Retina (tissue), 1 donor: Measurements from ENCODE around the gene ELF4.

Experiments used
- DNase-seq: peaks from one replicate; pipeline ENCODE4 v3.0.0-alpha.2; 2016

ELF4 gene

GRCh38 chrX:130083656-130084382 is 26.5 kb downstream of the ELF4 start:
- no peak for DNase-seq

DNA sequence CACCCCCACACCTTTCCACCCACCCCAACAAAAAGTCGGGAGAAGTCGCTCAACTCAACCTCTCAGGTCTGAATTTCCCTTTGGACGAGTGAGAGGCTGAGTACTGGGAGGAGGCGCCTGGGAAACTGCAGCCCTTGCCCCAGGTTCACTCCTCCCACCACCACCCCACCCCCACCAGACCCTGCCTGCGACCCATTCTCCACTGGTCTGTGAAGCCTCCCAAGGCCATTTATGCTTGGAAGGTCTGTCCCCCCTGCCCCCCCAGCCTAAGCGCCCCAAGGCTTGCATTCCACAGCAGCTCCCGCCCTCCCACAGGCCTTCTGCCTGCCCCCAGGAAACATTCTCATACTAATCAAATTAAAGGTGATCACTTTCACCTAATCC is 27.2 kb downstream of the ELF4 start:
- no peak for DNase-seq

DNA sequence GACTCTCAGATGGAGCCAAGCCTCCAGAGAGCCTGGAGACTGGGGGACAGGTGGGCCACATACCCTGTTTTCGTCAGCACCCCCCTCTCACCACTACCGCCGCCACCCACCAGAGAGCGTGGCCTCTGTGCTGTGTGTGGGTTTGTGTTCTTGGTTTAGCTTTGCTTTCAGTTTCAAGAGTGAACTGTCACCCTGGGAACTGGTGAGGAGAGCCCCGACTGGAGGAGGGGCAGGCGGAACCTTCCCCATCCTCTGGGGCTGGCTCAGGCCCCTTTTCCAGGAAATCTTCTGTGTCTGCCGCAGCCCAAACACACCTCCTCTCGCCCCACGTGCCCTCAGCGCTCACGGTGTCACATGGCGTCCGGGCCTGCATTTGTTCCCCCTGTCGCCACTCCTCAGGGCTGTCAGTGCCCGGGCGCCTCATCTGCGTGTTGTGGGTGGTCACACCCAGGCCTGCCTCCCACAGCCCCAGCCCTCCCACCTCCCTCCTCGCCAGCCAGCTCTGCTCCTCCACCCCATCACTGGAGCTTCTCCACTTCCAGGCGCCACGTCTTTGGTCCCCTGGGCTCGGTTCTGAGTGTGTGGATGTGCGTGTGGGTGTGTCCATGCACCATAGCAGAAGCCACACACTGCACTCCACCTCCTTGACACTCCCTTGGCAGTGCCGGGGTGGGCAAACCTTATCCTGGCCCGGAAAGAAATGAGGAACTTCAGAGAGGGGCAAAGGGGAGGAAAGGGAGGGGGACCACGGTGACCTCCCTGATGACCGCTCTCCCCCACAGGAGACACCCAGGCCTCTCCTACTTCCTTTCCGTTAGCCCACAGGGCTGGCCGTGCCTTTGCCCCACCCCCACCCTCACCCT is 27.8 kb downstream of the ELF4 start:
- no peak for DNase-seq

DNA sequence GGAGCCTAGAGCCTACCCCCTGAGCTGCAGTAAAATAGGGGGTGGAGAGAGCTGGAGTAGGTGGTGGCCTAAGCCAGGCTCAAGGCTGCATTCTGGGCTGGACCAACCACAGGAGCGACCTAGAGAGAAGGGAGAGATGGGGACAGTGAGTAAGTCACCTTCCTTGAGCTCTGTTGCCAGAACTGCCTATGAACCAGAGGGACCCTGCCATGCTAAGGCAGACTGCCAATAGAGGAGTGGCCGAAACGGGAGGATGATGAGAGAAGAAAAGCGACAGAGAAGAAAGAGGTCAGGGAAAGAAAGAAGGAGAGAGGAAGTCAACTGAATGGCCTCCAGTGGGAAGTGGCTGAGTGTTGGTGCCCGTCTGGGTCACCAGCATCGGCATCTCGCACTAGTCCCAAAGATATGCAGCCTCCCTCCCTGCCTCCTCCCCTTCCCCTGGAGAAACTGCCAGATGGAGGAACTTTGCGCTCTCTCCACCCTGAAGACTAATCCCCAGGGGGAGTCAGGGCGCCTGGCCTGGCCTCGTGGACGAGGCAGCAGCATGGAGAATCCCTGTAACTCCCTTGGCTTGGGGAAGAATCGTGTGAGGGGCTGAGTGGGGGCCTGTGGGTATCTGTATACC is 28.8 kb downstream of the ELF4 start:
- no peak for DNase-seq

DNA sequence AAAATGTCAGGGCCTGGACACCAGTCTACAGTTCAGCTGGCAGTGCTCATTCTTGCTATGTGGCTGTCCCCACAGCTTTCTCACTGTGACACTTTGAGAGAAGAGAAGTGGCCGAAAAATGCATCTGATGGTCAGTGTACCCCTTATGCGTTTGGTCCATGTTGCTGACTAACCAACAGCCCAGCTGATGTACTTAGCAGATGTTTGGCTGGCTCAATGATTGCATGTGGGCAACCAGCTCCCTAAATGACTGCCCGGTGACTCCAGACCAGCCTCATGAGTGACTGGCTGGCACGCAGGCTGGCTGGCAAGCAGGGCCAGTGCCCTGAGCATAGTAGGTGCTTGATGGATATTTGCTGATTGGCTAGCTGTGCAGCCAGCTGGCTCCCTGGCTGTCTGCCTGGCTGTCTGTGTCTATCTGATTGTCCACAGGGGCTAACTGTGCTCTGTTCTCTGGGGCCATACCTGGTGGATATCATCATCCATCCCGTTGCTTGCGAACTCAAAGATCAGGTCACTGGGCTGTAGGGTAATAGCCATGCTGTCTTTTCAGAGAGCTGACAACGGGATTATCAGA is 29.4 kb downstream of the ELF4 start:
- DNase-seq, result no peak

DNA sequence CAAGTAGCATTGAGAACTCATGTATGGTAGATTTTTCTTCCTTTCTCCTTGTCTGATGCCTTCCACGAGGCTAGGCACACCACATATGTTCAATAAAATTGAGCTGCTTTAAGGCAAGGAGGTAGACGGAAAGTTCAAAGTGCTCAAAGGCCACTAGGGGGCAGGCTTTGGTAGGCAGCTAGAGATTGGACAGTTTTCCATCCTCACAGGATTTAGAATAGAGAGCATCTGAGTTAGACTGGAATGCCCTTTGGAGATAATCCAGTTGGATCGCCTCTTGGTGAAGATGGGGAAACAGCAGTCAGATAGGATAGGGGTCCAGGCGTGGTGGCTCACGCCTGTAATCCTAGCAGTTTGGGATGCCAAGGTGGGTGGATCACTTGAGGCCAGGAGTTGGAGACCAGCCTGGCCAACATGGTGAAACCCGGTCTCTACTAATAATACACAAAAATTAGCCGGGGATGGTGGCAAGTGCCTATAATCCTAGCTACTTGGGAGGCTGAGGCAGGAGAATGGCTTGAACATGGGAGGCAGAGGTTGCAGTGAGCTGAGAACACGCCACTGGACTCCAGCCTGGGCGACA is 30.4 kb downstream of the ELF4 start:
- DNase-seq, result peak; percentile 53

DNA sequence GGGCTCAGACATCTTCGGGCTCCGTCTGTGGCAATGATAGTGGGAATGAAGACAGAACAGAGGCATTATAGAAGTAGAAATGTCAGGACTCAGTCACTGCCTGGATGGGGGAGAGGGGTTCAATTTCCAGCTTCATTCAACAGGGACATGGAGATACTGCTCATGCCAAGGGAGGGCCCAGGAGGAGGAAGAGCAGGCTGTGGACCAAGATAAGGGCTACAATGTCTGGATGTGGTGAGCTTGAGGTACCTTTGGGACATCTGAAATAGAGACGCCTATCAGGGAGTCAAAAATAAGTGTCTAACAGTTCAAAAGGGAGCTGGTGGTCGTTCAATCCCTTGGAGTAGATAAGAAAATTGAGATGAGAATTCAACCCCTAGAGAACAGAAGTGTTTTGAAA is 34.5 kb downstream of the ELF4 start:
- DNase-seq, result no peak

DNA sequence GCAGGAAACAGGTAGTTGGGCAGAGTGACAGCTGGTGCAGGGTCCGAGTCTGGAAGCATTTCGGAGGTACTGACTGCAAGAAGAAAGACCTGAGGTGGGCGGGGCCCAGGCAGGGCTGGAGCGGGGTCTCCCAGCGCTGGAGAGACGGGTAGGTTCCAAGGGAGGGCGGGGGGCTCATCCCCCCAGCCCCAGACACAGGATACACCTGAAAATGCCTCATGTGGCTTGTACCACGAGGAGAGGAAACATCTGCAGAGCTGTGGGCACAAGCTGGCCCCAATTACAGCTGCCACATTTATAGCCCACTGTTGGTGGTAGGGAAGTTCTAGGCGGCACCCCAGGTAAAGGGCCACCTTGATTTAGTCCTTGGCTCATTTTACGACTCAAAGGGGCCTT is 38.0 kb downstream of the ELF4 start:
- DNase-seq, result no peak

DNA sequence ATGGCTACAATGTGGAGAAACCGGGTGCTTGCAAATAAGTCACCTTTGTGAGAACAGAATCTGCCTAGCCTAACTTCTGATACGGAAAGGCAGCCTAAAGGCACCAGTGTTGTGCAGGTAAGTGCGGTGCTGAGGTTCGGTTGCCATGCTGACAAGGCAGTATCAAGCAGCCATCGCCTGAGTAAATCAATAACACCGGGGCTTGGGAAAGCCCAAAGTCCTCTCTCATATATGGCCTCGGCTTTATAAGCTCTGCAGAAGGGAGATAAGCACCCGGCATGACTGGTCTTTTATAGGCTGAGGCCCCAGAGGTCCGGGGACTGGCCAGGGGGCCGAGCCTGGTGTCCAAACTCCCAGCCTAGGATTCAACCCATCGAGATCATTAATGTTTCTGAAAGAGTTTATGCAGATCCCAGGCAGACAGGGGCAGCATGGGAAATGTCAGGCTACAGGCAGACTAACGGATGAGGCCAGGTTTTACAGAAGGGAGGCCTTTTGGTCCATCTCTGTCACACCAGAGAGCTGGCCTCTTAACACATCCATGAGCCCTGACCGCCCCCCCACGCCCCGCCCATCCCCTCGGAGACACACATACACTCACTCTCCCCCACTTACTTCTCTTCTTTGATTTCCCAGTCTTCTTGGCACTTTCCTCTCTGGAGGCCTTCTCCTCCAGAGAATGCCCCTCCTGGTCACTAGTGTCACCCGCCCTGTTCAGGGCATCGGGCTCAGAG is 38.5 kb downstream of the ELF4 start:
- no peak for DNase-seq

GRCh38 chrX:130066975-130067615 is 43.2 kb downstream of the ELF4 start:
- DNase-seq, result no peak

DNA sequence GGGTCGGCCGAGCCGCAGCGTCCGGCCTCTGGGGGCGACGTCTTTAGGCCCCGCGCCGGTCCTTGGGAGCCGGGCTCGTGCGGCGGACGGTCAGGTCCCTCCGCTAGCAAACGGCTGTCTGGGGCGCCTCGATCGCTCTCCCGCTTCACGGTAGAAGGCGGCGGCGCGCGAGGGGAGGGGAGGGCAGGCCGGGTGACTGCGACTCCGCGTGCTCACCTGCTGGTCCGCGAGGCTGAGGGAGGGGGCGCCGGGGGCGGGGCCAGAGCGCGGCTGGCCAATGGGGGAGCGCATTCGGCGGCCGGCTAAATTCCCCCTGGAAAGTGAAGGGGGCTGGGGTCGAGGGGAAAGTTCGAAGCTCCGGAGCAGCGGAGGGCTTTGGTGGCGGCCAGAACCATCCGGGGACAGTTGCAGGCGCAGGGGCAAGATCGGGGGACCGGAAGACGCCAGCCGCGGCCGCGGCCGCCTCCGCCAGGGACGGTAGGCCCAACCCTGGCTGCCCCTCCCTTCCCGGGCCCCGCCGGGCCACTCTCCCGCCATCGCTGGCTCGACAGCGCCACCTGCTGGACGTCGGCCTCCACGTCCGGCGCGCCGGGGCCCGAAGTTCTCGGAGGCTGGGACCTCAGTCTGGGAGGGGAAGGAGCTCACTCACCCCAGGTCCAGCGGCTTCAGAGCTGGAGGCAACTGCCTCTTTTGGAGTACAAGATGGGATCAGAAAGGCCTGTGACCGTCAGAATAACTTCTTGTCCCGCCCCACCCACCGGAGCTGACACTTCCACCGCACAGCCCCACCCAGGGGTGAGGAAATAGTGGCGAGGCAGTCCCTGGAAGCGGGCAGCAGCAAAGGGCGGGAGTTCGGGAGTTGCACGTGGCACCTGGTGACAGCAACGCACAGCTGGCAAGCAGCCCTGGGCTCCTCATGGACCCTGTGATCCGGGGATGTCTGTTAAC is 49.9 kb downstream of the ELF4 start:
- DNase-seq, result peak; percentile 88

GRCh38 chrX:130058652-130059051 is 51.6 kb downstream of the ELF4 start:
- DNase-seq, result no peak

DNA sequence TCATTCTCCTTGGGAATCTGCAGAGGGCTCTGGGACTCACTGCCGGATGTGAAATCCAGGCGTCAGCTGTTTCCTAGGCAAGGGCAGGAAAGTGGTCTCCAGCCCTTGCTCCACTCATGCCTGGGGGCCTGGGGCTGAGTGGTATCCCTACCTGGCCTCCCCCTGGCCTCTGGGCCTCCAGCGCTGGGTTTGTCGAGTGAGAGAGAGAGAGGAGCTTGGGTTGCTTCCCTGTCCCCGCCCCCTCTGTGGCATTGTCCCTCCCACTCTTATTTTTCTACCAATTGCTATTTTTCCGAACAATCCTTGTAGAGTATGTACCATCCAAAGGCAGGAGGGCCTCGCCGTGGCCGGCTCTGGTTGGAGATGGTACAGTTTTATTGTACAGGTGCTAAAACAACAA is 53.1 kb downstream of the ELF4 start:
- DNase-seq, result no peak

- no peak for DNase-seq
Measured at GRCh38 chrX:130055899-130056298, 54.4 kb downstream of the ELF4 start.

GRCh38 chrX:130055103-130055502 is 55.2 kb downstream of the ELF4 start:
- no peak for DNase-seq

DNA sequence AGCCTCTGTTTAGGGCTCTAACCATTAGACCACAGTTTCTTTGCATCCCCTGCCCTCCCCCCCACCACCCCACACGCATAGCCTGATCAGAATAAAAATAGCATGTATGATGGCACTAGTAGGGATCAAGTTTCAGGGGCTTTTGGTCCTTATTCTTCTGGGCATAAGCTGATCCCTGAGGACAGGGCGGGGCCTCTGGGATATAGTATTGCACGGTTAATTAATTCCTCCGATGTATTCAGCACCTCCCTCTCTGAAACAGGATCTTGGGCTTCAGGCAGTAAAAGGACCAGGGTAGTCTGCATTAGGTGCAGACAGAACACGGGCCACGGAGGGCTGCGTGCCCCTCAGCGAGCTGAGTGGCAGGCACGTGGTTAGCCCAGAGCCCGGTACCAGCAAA is 57.1 kb downstream of the ELF4 start:
- no peak for DNase-seq

DNA sequence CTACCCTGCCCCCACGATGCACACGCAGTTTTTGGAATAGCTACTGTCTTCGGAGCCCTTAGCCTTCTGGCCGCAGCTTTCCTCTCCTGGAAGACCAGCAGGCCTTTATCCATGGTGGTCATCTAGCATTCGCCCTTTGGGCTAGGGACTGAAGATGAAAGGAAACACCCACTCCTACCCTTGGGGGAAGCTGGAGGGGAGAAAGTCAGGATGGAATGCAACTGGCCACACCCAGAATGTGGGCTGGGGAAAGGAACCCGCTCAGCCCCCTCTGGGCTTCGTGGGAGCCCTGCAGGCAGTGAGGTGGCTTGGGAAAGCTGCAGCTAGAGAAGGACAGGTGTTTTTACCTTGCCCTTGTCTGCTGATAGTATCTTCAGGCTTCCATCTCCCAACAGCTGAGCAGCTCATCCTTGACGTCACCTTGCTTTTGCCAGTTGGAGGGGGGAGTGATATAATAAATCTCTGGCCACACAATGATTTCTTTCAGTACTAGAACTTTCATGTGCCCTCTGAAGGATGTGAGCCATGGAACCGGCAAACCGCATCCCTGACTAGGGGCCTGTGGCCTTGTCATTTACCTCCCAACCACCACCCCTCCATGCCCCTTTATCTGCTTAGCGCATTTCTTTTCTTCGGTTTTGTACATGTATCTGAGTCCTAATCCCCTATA is 59.0 kb downstream of the ELF4 start:
- no peak for DNase-seq

DNA sequence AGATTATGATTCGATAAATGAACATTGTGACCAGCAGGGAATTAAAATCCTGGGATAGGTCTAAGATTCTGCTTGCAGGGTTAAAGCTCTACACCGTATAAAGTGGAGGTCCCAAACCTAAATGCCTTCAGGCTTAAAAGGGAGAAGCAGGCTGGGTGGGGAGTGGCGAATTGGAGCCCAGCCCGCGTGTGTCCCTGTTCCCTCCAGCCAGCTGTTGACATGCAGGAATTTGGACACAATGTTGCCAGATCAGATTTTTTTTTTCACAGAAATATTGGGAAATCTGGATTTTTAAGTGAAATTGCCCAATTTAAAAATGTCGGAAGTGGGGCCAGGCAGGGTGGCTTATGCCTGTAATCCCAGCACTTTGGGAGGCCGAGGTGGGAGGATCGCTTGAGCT is 60.5 kb downstream of the ELF4 start:
- DNase-seq, result no peak

DNA sequence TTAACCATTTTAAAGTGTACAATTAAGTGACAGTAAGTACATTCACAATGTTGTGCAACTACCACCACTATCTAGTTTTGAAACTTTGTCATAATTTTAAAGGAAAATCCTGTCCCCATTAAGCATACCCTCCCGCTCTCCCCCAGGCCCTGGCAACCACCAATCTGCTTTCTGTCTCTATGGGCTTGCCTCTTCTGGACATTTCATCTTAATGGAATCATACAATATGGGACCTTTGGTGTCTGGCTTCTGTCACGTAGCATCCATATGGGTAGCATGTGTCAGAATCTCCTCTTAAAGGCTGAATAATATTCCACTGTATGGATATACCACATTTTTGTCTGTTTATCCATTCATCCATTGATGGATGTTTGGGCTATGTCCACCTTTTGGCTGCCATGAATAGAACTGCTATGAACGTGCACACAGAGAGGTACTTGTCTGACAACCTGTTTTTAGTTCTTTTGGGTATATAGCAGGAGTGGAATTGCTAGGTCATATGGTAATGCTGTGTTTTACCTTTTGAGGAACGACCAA is 61.5 kb downstream of the ELF4 start:
- DNase-seq, result no peak

DNA sequence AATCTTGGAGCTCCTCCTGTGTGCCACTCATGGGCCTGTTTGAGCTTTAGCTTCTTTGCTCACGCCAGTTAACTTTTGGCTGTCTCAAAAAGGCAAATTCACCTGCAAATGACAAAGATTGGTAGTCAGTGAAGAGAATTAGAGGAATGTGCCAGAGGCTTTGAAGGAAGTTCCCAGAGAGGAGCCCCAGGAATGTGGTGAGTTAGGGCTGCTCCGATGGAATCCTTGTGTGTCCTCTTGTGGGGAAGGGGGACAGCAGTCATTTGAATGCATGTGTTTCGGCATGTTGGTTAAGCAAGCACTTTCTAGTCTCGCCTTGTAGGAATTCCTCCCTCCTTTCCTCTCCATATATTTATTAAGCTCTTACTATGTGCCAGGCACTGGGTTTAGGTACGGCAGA is 62.9 kb downstream of the ELF4 start:
- DNase-seq, result no peak
